Lung microvascular endothelial cell (primary cell): ENCODE measurements around the gene NUP93. TPM values are rescaled to one million over a fixed set of nuclear protein-coding genes. Genes with fewer than 3 reads are reported as not detected.
"Not testable (repeated sequence)": the region's sequence is repeated elsewhere in the genome, so short reads cannot be mapped to it uniquely, and the experiment has no call there.

Source experiments
- DNase-seq, 2 donors: peaks; one replicate each; pipeline versions ENCODE4 v3.0.0 to v3.0.0-alpha.2; 2010; ENCODE audit warnings: low read depth in 2 of 2
- total RNA-seq: library from RNA; depleted of rRNA; stranded (reverse); fragments of >200 nt; gene quantifications from 2 replicates; pipeline ENCODE4 v1.2.1, GENCODE V29; 2014

The NUP93 gene
- total RNA-seq, 1 donor from 2014 or later = 50.2 TPM

DNA sequence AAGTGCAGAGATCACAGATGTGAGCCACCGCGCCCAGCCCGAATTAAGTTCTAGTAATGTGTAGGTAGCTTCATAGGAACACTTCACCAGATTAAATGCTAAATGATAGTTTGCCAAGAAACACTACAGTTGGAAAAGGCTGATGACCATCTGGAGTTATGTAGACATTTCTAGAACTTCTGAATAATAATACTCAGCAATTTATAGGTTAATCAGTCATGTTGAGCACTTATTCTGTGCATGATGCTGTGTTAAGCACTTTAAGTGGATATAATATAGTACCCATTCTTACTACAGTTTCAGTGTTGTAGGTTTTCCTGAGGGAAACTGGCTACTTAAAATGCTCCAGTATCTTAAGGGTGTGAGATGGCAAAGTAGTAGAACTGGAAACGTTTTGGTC lies 45.2 kb downstream of the NUP93 start:
- no peak for DNase-seq

DNA sequence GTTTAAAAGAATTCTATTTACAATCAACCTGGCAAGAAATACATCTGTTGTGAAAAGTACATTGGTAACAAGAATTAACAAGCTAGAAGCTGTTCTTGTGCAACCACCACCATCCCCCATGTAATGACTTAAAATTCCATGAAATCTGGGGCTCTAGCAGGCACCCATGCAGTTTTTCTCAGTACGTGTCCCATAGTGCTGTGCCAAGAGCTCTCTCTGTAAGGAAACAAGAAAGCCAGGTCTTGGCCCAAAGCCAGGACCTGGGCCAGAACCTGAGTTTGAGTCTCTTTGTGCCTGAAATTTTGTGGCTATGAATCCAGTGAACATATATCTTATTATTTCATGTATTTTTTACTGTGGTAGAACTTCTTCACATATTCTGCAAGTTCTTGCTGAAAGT lies 46.6 kb downstream of the NUP93 start:
- peak; percentile 42 to 48 for DNase-seq

DNA sequence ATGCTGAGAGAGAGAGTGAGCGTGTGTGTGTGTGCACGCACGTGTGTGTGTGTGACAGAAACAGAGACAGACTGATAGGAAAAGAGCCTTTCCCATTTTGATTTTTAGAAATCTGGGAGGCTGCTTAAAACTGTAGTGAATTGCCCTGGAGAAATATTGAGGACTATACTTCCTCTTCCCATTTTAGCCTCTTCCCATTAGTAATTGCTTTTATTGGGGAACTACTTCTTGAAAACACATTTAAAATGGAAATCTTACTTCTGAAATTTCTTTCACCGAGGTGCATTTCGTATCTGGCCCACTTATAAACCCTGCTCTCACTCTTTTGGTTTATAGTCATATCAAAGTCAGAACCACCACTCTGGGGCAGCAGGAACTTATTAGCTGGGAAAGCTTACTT lies 47.1 kb downstream of the NUP93 start:
- DNase-seq = no peak

DNA sequence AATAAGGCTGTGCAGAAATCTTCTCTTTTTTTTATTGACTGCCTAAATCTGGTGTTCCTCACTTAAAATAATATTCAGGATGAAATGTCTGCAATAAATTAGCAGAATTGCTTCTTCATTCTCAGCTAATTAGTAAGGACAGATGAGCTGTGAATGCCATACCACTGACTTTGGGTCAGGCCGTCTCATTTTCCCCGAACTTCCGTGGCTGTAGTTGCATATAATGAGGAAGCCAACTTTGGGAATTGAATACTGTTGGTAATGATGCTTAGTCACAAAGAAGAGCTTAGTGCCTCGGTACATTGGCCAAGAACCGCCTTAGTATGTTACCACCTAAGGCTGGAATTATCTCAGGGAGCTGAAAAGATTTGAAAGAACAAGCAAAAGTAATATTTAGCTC lies 47.6 kb downstream of the NUP93 start:
- no peak for DNase-seq

DNA sequence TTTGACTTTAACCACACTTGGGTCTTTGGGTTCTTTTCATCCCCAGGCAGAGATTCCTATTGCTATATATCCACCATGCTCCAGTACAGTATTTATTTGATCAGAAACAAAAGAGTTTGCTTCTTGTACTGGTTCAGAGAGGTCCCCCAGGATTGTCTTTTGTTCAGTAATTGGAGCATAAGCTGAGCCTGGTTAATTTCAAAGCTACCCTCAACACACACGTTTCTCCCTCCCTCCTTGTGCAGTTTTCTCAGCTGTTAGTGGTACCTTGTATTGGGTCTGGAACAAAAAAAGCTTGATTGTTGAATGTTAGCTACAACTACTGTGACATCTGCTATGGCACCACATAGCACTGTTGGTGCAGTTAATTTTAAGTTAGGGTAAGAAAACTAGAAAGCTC lies 50.0 kb downstream of the NUP93 start:
- DNase-seq = no peak

DNA sequence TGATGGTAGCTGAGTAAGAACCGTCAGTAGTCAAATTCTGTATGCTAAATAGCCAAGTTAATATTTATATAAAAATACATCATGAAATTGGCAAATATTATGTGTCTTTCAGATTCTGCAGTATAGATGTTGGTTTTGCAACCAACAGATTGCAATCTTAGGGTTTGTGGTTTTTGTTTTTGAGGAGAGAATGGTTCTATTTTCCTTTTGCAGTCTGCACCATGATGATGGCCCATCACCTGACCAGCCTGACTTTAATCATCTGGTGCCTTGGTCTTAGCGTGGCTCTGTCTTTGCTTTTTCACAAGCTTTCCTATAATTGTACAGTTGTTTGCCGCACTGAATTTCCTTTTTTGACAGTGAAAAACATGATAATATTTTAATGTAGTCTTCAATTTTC lies 50.7 kb downstream of the NUP93 start:
- DNase-seq = no peak

DNA sequence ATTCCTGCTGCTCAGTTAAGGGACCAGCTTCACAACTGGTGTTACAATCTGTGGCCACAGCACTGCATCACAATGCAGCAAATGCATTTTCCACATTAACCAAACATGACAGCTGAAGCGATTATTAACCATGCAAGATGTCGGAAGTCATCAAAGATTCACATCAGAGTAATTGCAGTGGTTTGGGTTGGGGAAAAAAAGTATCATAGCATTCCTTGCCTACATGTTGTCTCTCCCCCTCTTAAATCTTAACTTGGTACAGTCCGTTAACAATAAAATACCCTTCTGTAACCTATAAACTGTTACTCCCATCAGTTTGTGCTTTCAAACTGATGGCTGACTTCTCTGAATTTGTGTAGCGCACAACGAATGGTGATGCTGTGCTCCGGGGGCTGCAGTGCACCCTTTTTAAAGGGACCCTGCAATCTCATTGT lies 51.6 kb downstream of the NUP93 start:
- no peak for DNase-seq

DNA sequence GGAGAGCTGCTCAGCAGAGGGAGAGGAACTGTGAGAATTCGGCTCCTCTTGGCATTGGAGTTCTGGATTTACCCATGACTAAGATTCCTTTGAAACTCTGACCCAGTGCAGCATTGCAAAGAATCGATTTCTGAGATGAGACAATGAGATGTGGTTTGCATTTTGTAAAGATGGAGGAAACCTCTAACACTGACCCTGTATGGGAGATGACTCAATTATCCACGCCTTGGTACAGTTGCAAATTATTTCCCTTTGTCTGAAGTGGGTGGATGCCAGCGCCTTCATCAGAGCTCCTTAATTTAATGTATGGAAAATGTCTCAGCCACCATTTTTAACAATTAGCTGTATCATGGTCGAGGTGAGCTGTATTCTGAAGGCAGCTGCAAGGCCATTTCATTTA lies 53.4 kb downstream of the NUP93 start:
- no peak for DNase-seq

DNA sequence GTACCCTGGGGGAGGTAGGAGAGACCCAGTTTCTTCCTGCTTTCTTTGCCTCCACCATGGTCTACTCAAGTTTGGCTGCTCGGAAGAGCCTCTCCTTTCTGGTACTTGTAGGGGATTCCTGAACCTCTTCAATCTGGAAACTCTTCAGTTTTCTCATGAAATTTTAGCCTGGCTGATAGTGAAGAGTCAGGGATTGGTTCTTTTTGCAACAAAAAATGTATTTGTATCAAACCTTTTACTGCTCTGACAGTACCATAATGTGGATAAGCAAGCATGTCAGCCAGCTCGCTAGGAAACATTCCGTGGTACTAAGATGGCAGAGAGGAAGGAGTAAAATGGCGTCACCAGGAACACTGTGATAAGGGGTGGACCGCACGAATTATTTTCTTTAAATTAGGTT lies 55.4 kb downstream of the NUP93 start:
- DNase-seq = no peak

DNA sequence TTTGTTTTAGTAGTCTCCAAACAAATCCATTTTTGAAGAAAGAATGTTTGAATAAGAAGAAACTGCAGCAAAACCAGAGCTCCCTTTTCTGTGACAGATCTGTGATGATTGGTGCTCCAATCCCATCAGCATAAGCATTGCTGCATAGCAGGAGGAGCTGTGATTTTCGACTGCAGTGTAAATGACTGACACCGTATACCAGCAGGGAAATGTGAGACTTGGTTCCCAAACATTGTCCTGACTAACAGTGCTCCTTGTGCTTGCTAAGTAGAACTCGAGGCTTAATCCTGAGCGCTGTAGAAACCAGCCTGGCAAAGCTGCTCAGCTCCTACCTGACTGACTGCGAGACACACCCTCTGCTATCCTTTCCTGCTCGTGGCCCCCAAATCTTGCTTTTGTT lies 57.2 kb downstream of the NUP93 start:
- DNase-seq = no peak

DNA sequence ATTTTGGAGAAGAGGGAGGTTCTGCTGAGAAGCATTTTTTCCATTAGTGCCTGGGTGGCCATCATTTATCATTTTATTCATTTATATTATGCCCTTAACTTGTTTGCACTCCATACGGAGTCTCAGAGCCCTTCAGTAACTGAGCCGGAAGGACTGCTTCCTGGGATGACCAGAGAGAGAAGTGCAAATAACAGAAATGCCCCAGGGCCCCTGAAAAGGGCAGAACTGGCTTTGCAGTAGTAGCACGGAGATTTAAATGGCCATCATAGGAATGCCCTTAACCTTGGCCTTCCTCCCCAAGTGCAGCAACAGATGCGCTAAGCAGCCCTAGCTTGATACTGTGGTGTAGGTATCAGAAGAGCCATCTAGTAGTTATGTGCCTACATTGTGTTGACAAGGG lies 58.5 kb downstream of the NUP93 start:
- DNase-seq = no peak

DNA sequence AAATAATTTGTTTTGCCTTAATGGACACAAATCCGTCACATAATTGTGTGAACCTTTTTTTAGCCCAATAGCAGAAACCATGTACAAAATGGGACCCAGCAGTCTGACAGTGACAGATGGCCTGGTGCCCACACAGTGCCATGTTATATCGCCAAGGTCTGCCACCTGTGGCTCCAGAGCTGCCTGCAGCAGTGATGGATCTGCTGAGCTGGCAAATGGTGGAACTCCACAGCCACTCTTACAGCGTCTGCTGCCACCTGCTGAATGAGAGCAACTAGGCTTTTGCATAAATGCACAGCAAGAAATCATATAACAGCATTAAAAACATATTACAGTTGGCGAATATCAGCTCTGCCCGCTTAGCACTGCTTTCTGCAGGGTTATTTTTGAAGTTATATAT lies 59.4 kb downstream of the NUP93 start:
- DNase-seq = peak; percentile 66 to 85

DNA sequence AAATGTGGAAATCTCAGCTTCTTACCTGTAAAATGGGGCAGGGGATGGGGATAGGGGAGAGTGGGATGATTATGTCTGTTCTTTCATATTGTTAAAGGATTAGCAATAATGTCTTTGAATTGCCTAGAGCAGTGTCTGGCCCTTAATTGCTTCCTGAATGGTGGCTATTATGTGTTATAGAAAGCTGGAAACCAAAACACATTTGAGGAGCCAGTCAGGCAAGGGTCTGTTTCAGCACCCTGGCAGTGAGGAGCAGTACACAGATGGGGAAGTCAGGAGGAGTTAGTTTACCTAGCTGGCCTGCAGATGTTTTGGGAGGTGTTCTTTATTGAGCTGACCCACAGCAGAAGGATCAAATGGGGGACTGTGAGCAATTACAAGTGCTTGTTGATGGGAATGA lies 63.0 kb downstream of the NUP93 start:
- no peak for DNase-seq

DNA sequence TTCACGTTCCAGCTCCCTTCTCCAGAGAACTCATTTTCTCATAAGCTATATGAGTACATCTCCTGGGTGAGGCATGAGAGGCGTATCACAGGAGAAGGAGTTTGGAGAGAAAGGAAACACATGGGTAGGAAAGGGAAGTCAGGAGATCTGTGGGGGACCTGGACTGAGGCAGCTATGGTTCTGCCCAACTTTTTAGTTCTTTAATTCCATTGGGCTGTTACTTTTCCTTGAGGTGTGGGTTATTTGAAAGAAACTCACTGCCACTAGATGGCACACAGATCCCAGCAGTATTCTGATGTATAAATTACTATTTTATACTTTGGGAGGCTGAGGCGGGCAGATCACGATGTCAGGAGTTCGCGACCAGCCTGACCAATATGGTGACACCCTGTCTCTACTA lies 63.6 kb downstream of the NUP93 start:
- peak; percentile 63 to 74 for DNase-seq

DNA sequence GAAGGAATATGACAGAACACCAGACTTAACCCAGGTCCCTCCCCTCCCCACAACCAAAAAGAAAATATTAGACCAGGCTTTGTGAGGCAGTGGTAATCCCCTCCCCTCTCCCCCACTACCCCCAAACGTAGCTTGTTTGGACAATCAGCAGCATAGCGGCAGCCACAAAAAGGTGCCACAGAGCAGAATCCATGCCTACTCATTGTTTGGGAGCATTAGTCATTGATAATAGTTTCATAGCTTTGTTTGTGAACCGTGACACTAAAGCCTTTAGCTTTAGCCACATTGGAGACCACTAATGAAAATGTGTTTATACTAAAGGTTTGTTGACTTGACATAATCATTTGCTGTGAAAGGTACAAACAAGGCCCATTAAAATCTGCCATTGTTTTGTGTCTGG lies 65.1 kb downstream of the NUP93 start:
- DNase-seq = peak; percentile 28 to 32

DNA sequence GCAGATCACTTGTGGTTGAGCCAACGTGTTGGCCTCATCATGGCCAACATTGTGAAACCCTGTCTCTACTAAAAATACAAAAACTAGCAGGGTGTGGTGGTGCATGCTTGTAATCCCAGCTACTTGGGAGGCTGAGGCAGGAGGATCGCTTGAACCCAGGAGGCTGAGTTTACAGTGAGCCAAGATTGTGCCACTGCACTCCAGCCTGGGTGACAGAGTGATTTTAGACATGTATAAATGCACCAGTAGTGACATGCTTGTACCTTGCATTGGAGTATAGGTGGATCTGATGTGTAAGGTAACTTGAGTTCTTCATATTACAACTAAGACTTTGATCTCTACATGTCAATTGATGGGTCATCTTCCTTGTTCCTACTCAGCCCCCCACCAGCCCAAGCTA lies 67.1 kb downstream of the NUP93 start:
- not testable (repeated sequence) for DNase-seq

DNA sequence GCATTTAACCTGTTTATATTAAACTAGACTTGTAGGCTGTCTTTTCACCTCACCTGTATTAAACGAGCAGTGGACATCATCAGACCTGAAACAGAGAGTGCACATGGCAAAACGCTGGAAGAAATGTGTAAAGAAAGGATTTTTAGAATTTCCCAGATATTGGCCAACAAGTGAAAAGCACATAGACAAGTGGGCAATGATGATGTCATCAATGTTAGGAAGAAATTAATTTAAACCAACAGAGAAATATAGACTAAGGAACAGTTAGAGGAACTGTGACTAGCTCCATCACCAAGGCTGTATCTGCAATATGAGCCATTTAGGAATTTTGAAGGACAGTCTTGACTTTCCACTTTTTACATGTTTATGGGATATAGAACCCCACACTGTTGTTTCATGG lies 67.9 kb downstream of the NUP93 start:
- no peak for DNase-seq

DNA sequence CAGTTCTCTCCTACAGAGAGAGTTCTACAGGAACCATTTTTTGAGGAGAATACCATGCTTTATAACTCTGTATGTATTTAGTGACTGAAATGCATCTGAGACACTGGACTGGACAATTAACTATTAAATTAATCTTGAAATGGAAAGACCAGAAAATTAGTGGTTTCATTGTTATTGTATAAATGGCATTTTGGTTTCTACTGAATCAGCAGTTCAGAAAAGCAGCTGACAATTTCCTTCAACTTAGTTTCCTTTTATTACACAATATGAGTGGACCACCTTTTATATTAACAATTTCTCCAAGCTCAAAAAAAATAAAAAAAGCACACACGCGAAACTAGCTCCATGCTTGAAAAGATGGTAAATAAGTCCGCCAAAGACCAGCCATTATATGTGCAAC lies 69.0 kb downstream of the NUP93 start:
- DNase-seq = no peak

DNA sequence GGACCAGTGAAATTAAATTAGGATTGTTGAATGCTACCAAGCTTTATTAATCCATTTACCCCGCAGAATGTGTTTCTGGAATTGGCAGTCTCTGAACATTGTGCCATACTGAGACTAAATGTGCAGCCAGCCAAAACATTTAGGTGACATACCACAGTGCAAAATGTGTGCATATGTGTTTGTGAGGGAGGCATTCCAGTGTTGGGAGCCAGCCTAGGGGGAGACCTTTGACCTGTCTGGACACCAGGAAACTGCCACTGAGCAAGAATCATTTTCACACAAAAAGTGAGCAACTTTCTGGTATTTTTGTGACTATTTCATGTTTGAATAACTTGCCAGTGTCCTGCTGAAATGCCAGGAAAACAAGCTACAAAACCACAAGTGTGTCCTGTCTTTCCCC lies 70.4 kb downstream of the NUP93 start:
- DNase-seq = peak in 1 of 2 donors; percentile 61

DNA sequence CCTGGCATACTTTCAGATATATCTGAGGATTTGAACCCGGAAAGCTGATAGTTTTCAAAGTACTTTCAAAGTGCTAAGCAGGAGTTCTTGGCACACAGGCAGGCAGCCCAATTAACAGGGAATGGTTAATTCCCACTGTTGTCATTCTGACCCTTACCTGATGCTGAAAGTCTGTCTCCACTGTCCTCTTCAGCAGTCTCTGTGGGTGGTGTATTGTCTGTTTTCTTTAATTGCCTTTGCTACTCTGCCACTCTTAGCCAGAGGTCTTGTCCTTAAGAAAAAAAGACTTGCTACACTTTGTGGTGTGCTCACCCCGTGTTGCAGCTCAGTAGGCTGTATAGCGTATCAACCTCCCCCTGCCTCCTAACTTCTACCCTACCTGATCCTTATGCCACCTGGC lies 71.8 kb downstream of the NUP93 start:
- no peak for DNase-seq

DNA sequence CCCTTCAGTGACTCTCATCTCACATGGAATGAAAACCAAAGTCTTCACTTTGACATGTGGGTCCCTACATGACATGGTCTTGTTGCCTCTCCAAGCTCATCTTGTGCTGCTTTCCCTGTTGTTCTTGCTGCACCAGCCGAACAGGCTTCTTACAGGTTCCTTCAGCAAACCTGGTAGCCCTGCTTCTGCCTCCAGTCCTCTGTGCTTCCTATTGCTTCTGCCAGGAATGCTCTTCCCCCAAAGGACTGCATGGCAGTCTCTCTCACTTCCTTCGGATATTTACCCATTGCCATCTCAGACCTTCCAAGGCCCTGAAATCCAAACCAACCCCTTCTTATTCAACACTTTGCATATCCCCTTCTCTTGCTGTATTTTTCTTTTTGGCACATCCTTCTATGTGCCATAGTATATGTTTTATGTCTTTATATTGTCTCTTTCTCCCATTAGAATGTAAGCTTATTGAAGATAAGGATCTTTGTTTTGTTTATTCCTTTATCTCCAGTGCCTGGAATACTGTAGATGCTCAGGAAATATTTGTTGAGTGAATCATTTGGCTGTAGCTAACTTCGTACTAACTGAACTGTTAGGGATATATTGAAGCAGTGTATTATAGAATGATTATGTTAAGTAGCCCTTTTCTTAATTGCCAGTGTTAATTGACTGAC lies 77.2 kb downstream of the NUP93 start:
- peak; percentile 35 to 78 for DNase-seq

DNA sequence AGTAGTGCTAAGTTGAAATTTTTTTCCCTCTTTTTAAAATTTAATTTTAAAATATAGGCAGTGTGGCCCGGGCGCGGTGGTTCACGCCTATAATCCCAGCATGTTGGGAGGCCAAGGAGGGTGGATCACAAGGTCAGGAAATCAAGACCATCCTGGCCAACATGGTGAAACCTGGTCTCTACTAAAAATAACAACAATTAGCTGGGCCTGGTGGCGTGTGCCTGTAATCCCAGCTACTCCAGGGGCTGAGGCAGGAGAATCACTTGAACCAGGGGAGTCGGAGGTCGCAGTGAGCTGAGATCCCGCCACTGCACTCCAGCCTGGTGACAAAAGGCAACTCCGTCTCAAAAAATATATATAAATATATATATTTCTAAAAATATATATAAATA lies 77.7 kb downstream of the NUP93 start:
- not testable (repeated sequence) for DNase-seq

DNA sequence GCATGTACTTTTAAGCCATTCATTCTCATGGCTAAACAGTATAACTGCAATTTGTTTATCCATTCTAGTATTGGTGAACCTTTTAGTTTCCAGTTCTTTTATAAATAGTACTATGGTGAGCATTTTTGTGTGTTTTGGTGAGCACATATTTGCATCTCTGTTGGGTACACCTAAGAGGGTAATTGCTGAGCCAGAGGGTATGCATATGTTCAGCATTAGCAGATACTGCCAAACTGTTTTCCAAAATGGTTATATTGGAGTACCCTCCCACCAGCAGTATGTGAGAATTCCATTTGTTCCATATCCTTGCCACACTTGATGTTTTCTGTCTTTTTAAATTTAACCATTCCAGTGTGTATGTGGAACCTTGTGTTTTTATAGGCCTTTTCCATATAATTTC lies 81.0 kb downstream of the NUP93 start:
- DNase-seq = no peak

DNA sequence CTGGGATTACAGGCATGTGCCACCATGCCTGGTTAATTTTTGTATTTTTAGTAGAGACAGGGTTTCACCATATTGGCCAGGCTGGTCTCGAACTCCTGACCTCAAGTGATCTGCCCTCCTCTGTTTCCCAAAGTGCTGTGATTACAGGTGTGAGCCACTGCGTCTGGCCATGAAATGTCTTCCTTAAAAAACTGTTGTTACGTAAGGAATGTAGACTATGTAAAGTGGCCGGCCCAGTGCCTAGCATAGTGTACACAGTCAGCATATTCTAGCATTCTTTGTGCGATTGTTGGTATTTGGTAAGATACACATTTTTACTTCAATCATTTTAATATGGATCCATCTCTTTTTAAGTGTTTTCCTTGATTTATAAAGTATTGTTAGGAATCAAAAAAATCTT lies 81.7 kb downstream of the NUP93 start:
- not testable (repeated sequence) for DNase-seq
